AG04449 (cell line): ENCODE results near the gene COL26A1.

Source experiments
- CTCF ChIA-PET: fragments of 350-600 bp; formaldehyde crosslinking; extraction: SDS; loops from one replicate; lab custom pipeline; 2021; ENCODE audit warnings: antibody characterized with exemption; lab: Yijun Ruan, JAX
- POLR2A ChIA-PET: fragments of 400-600, 350-600 bp; formaldehyde crosslinking; extraction: SDS; loops from one replicate; lab custom pipeline; 2020; ENCODE audit warnings: antibody characterized with exemption, inconsistent platforms; lab: Yijun Ruan, JAX
- DNase-seq: peaks from one replicate; pipeline ENCODE4 v3.0.0-alpha.2; 2010; ENCODE audit warnings: low read depth, low spot score
- H3K4me3 ChIP-seq: 2 replicates; pipeline ENCODE4 v1.5.1; 2011; ENCODE audit warnings: low read depth, mild to moderate bottlenecking, control low read depth, low read length
- CTCF ChIP-seq: IDR thresholded peaks from one replicate; pipeline ENCODE4 v1.5.1; 2011; ENCODE audit warnings: mild to moderate bottlenecking, moderate library complexity, low read length, control low read depth, inconsistent platforms; ENCODE audit not compliant: insufficient read depth; ENCODE audit errors: missing control alignments

The COL26A1 gene

GRCh38 chr7:101441890-101442289 is 79.2 kb downstream of the COL26A1 start:
- ChIA-PET CTCF (interaction anchor here (5.1 kb wide), 1 partner anchor 78 kb away, joined by 34 read pairs; the partner anchor contains the start of gene COL26A1), POLR2A (no interaction called here)
- TF ChIP-seq CTCF, result no peak
- DNase-seq, result no peak
- H3K4me3 ChIP-seq, result no peak overlapping the region

- ChIA-PET POLR2A (no interaction called here), CTCF (interaction anchor here (5.1 kb wide), 1 partner anchor 79 kb away, joined by 34 read pairs; the partner anchor contains the start of gene COL26A1)
- no peak for TF ChIP-seq CTCF
- DNase-seq, result no peak
- H3K4me3 ChIP-seq, result no peak overlapping the region
Observed at GRCh38 chr7:101442426-101443070, 79.9 kb downstream of the COL26A1 start.

GRCh38 chr7:101450064-101450463 is 87.4 kb downstream of the COL26A1 start:
- ChIA-PET POLR2A (no interaction called here), CTCF (interaction anchor here (1.0 kb wide), 1 partner anchor 10 kb away, joined by 3 read pairs; no protein-coding TSS in a partner anchor)
- no peak for DNase-seq
- TF ChIP-seq CTCF, result no peak
- no peak overlapping the region for H3K4me3 ChIP-seq

GRCh38 chr7:101453617-101454016 is 90.9 kb downstream of the COL26A1 start:
- TF ChIP-seq CTCF, result no peak
- DNase-seq, result no peak
- ChIA-PET CTCF (no interaction called here), POLR2A (no interaction called here)
- no peak overlapping the region for H3K4me3 ChIP-seq

DNA sequence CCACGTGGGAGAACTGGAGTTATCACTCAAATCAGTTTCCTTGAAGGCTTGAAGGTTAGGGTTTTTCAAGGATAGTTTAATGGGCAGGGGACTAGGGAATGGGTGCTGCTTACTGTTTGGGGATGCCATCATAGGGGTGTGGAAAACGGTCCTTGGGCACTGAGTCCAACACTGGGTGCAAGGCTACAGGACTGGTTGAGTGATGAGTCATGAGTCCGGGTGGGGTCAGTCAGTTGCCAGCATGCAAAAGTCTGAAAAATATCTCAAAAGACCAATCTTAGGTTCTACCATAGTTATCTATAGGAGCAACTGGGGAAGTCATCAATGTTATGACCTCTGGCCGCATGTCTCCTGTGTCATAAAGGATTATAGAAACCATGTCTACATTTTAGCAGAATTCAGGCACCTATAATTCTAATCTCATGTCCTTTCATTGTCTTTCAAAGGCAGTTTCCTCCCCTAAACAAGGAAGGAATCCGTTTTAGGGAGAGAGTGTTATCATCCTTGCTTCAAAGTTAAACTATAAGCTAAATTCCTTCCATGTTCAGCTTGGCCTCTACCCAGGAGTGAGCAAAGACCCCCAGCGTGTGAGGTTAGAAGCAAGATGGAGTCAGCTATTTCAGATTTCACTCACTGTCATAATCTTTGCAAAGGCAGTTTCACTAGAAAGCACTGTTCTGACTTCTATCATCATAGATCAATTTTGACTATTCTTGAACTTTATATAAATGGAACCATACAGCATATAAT is 94.5 kb downstream of the COL26A1 start:
- POLR2A ChIA-PET, result no interaction called here
- no peak for TF ChIP-seq CTCF
- CTCF ChIA-PET, result interaction anchor here (1.7 kb wide), 1 partner anchor 80 kb away, joined by 4 read pairs; no protein-coding TSS in a partner anchor
- no peak overlapping the region for H3K4me3 ChIP-seq
- no peak for DNase-seq

GRCh38 chr7:101465131-101465530 is 102.5 kb downstream of the COL26A1 start:
- DNase-seq, result no peak
- TF ChIP-seq CTCF, result no peak
- H3K4me3 ChIP-seq, result no peak overlapping the region
- ChIA-PET POLR2A (no interaction called here), CTCF (no interaction called here)
